ENCODE measurements around the gene RAB11FIP4. TPM values are rescaled to one million over a fixed set of nuclear protein-coding genes. Genes with fewer than 3 reads are reported as not detected.

RAB11FIP4 gene
- total and polyA plus RNA-seq, 9 of the 15 experiments (the other 6 are each of a cell fraction or from before 2014, with no cell fraction given) = 0.62 to 16.6 (median 8.9) TPM

GRCh38 chr17:31393749-31394146, 2.3 kb downstream of the RAB11FIP4 start:
- no peak for ATAC-seq

More at GRCh38 chr17:31393749-31394146, 2.3 kb downstream of the RAB11FIP4 start:
- H3K4me2 ChIP-seq (ENCODE audit: insufficient read depth, low read length) = no peak overlapping the region
- H3K36me3 ChIP-seq (ENCODE audit: control insufficient read depth, insufficient read depth, low read length) = no peaks in the 10 kb centered on the region
- peaks cover 29 to 46% of the 10 kb centered on the region in 2 experiments for H3K27me3 ChIP-seq (ENCODE audit: control insufficient read depth in 2 of 2, insufficient read depth in 2 of 2, low read length in 2 of 2)
- DNase-seq (ENCODE audit: extremely low read depth in 1 of 4, low spot score in 3 of 4) = no peak
- no peak overlapping the region for H2AFZ ChIP-seq (ENCODE audit: low read depth, low read length)
- no peaks in the 10 kb centered on the region for H3K79me2 ChIP-seq (ENCODE audit: control insufficient read depth, insufficient read depth, low read length)
- in situ Hi-C loops (cut with MboI) (no loop called here), intact Hi-C loops (cut with micrococcal nuclease) (no loop called here)
- H3K9me3 ChIP-seq (replicated peaks; ENCODE audit: control insufficient read depth, insufficient read depth, low read depth, low read length) = no peaks in the 10 kb centered on the region
- no peaks in the 10 kb centered on the region for H3K9me1 ChIP-seq (ENCODE audit: control insufficient read depth, insufficient read depth, low read length)
- H3K27ac ChIP-seq (ENCODE audit: extremely low read depth, low read depth, low read length) = no peak overlapping the region
- CTCF ChIA-PET (ENCODE audit: low intra/inter-chr PET ratio) = no interaction called here
- peaks cover 0 to 21% of the 10 kb centered on the region in 2 experiments; a peak in 3 of 5 replicates for H3K4me1 ChIP-seq (replicated peaks in 1 of 2; ENCODE audit: control insufficient read depth in 2 of 2, insufficient read depth in 2 of 2, low read length in 2 of 2)
- H4K20me1 ChIP-seq (replicated peaks; ENCODE audit: control insufficient read depth, insufficient read depth, low read length) = peaks cover 5% of the 10 kb centered on the region
- H3K4me3 ChIP-seq = no peak overlapping the region
- BruUV-seq (replicated peaks) = no TSS peak
- H3K9ac ChIP-seq (ENCODE audit: insufficient read depth in 1 of 2, low read depth in 2 of 2, low read length in 2 of 2) = no peak overlapping the region
- no peak for FAIRE-seq
- POLR2A ChIA-PET = no interaction called here
- 2% methylated on average over 7 of the region's 7 CpGs for WGBS (ENCODE audit: insufficient coverage, low coverage, missing lambda C conversion rate)
- TF ChIP-seq ZNF280B (CRISPR knock-in tag; IDR thresholded peaks at IDR 0.05) (no peak), NCOA1 (IDR thresholded peaks at IDR 0.05; ENCODE audit: low read depth) (no peak), ZNF699 (CRISPR knock-in tag; IDR thresholded peaks at IDR 0.05; ENCODE audit: insufficient replicate concordance) (no peak), ZNF584 (CRISPR knock-in tag; IDR thresholded peaks at IDR 0.05; ENCODE audit: low read depth) (no peak), TFAM (CRISPR knock-in tag; conservative IDR thresholded peaks at IDR 0.05) (no peak), SMARCA4 (IDR thresholded peaks at IDR 0.05) (no peak), JUNB (CRISPR knock-in tag; conservative IDR thresholded peaks at IDR 0.05) (no peak), FOXJ3 (CRISPR knock-in tag; IDR thresholded peaks at IDR 0.05) (no peak), ZKSCAN3 (CRISPR knock-in tag; IDR thresholded peaks at IDR 0.05) (no peak), ZNF318 (IDR thresholded peaks at IDR 0.05; ENCODE audit: borderline replicate concordance in 1 of 2, low read depth in 1 of 2) (no peak), ZSCAN29 (IDR thresholded peaks at IDR 0.05) (no peak), HDGF (IDR thresholded peaks at IDR 0.05) (no peak), THRAP3 (IDR thresholded peaks at IDR 0.05; ENCODE audit: borderline replicate concordance) (no peak)

Measured in K562 (cell line).